RWPE2 (cell line): ENCODE data around the gene MORN1.

Experiments
- ATAC-seq: fragments of 200-7000 bp; cut with Tn5 transposase; 3 replicates; pipeline ENCODE4 v1.9.1; 2021; ENCODE audit warnings: low read depth
- DNase-seq: peaks from one replicate; pipeline ENCODE4 v3.0.0-alpha.2; 2020; ENCODE audit warnings: low spot score
- H3K27ac ChIP-seq: fragments of 450-650 bp; 2 replicates; pipeline ENCODE4 v1.5.1; 2017; ENCODE audit warnings: mild to moderate bottlenecking; ENCODE audit not compliant: poor library complexity, severe bottlenecking
- H3K27me3 ChIP-seq: fragments of 250-450 bp; sonication (Bioruptor Pico); 2 replicates; pipeline ENCODE4 v1.5.1; 2021; ENCODE audit warnings: mild to moderate bottlenecking, moderate library complexity; ENCODE audit not compliant: insufficient read depth, poor library complexity, severe bottlenecking
- H3K36me3 ChIP-seq: fragments of 250-450 bp; sonication (Bioruptor Pico); 2 replicates; pipeline ENCODE4 v1.5.1; 2020; ENCODE audit warnings: low read depth, mild to moderate bottlenecking, moderate library complexity
- H3K4me1 ChIP-seq: fragments of 250-450 bp; sonication (Bioruptor Pico); 2 replicates; pipeline ENCODE4 v1.5.1; 2021; ENCODE audit warnings: mild to moderate bottlenecking, moderate library complexity; ENCODE audit not compliant: insufficient read depth, poor library complexity, severe bottlenecking
- H3K4me3 ChIP-seq: fragments of 250-450 bp; sonication (Bioruptor Pico); 2 replicates; pipeline ENCODE4 v1.5.1; 2021; ENCODE audit warnings: mild to moderate bottlenecking, moderate library complexity; ENCODE audit not compliant: severe bottlenecking
- H3K9me3 ChIP-seq: fragments of 250-450 bp; sonication (Bioruptor Pico); 2 replicates; pipeline ENCODE4 v1.5.1; 2021; ENCODE audit warnings: mild to moderate bottlenecking, moderate library complexity; ENCODE audit not compliant: severe bottlenecking
- TF ChIP-seq, protein P1 (sequence below): fragments of 450-650 bp; IDR thresholded peaks from one replicate; pipeline ENCODE4 v1.5.1; 2017; ENCODE audit warnings: mild to moderate bottlenecking, moderate library complexity; ENCODE audit not compliant: poor library complexity, severe bottlenecking

Gene MORN1

DNA sequence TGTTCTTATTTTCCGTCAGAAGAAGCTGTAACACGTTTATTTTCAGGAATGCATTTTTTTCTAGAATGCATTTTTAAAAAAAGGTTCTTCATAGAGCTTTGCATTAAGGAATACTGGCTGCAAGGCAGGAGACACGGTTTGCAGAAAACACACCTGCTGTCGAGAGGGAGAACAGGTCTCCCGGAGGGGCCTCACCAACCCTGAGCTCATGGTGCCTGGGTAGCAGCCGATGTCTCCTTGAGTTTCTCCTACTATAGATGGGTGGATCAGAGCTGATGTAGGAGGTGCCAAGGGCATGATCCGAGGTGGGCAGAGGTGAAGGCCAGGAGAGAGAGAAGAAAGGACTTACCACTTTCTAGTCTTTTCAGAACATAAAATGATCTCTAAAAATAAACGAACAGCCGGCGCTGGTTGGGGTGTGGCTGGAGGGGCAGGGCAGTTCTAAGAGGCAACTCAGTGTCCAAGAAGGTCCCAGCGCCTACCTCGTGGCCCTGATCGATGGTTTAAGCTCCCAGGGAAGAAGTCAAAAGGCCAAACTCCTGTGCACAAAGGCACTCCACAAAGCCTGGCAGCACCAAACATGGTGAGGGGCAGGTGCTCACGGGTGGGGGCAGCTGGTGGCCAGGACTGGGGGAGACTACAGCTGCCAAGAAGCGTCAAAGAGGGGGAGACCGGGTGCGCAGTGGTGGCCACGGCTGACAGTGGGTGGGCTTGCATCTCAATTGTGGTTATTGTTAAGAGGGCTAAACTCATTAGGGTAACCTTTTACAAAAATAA, 12.2 kb downstream of the MORN1 start:
- Histone ChIP-seq H3K4me3 (no peak overlapping the region), H3K9me3 (no peaks in the 10 kb centered on the region), H3K4me1 (no peaks in the 10 kb centered on the region), H3K27me3 (no peaks in the 10 kb centered on the region), H3K36me3 (no peaks in the 10 kb centered on the region), H3K27ac (no peak overlapping the region)
- TF ChIP-seq, protein P1, sequence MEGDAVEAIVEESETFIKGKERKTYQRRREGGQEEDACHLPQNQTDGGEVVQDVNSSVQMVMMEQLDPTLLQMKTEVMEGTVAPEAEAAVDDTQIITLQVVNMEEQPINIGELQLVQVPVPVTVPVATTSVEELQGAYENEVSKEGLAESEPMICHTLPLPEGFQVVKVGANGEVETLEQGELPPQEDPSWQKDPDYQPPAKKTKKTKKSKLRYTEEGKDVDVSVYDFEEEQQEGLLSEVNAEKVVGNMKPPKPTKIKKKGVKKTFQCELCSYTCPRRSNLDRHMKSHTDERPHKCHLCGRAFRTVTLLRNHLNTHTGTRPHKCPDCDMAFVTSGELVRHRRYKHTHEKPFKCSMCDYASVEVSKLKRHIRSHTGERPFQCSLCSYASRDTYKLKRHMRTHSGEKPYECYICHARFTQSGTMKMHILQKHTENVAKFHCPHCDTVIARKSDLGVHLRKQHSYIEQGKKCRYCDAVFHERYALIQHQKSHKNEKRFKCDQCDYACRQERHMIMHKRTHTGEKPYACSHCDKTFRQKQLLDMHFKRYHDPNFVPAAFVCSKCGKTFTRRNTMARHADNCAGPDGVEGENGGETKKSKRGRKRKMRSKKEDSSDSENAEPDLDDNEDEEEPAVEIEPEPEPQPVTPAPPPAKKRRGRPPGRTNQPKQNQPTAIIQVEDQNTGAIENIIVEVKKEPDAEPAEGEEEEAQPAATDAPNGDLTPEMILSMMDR = no peak
- no peak for ATAC-seq
- peak; percentile 34 for DNase-seq

DNA sequence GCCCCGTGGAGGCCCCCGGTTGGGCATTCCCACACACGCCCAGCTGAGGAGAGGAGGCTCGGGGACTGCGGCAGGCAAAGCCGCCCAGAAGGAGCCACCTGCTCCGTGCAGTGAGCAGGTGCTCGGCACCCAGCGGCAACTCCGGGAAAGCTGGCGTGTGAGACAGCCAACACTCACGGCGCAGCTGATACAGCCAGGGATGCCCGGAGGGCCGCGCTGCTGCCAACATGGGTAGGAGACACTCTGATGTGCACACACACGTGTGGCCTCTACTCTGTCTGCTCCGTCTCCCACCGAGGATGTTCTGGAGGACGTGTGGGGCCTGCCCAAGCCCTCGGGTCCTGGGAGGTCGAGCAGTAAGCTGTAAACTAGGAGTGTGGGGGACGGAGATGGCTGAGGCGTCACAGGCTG, 12.9 kb downstream of the MORN1 start:
- Histone ChIP-seq H3K9me3 (no peaks in the 10 kb centered on the region), H3K27me3 (no peaks in the 10 kb centered on the region), H3K4me1 (no peaks in the 10 kb centered on the region), H3K27ac (no peak overlapping the region), H3K4me3 (no peak overlapping the region), H3K36me3 (no peaks in the 10 kb centered on the region)
- ATAC-seq (no peak), DNase-seq (peak; percentile 55)
- TF ChIP-seq, protein P1 = no peak

DNA sequence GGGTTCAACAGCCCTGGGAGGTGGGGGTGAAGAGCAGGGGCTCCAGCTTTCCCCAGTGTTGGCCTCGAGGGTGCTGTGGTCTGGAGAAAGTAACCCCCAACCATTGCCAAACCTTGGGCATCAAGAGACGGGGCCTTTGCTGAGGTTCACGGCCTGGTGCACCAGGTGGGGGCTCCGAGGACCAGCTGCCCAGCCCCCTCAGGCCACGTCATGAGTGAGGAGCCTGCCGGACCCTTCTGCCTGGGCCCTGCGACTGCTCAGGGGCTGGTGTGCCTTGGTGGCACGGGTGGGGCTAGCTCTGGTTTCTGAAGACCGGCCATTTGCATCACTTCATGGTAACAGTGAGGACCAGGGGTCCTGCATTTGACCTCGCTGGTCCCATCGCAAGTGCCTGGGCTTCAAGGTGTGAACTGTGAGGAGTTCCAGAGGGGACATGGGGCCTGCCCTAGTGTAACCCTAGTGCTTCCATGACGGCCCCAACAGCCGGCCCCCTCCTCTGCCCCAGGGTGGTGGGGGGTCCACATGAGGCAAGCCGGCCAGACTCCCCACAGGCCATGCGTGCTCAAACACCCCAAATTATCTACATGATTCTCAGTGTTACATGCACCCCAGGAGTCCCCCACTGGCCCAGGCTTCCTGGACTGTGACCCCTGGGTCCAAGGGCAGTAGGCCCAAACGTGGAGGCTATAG, 13.5 kb downstream of the MORN1 start:
- peak; percentile 49 for DNase-seq
- H3K4me1 ChIP-seq = peaks cover 4% of the 10 kb centered on the region
- H3K4me3 ChIP-seq = no peak overlapping the region
- H3K36me3 ChIP-seq = no peaks in the 10 kb centered on the region
- ATAC-seq = no peak
- H3K27ac ChIP-seq = no peak overlapping the region
- no peaks in the 10 kb centered on the region for H3K27me3 ChIP-seq
- no peaks in the 10 kb centered on the region for H3K9me3 ChIP-seq
- TF ChIP-seq, protein P1 = no peak

DNA sequence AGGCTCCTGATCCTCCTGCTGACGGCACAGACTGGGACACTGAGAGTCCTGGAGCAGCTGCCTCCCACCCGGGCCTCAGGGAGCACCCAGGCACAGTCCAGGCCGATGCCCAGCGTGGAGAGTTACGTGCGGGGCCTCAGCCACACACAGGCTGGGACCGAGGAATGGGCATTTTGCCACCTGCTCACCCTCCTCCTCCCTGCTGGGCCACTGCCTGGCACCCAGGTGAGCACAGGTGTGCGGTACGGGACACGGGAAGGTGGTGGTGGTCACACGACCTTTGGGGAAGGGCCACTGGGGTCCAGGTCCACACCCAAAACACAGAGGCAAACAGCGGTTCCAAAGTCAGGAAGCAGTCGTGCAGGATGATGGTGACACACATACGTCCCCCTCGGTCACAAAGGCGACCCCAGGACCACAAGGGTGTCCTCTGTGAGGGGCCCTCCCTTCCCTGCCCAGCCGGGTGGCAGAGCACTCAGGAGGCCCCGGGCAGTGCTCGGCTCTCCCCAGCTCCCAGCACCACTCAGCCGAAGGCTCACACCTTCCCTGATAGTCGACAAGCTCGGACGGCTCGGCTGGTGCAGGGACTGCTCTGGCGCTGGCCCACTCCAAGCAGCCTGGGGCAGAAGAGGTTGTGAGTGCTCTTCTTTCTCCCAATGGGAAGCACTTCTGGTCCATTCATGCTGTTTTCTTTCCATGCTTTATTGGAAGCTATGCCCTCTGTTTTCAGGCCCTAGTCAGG, 14.3 kb downstream of the MORN1 start:
- TF ChIP-seq, protein P1 = no peak
- no peak overlapping the region for H3K4me3 ChIP-seq
- DNase-seq = peak; percentile 65
- H3K36me3 ChIP-seq = no peaks in the 10 kb centered on the region
- H3K4me1 ChIP-seq = peaks cover 4% of the 10 kb centered on the region
- H3K9me3 ChIP-seq = no peaks in the 10 kb centered on the region
- no peak overlapping the region for H3K27ac ChIP-seq
- no peak for ATAC-seq
- no peaks in the 10 kb centered on the region for H3K27me3 ChIP-seq
